GM12878 (cell line): ENCODE results near the gene SLC4A5. TPM values are rescaled to one million over a fixed set of nuclear protein-coding genes. Genes with fewer than 3 reads are reported as not detected.

Source experiments
- ATAC-seq: fragments of 200-7000 bp; cut with Tn5 transposase; 3 replicates; pipeline ENCODE4 v1.9.1; 2020; ENCODE audit warnings: mild to moderate bottlenecking, moderate library complexity
- BruUV-seq: library from RNA; stranded (reverse); fragments of 400-500 nt; replicated peaks from 2 replicates; lab custom pipeline; 2021; lab: Mats Ljungman, UMichigan
- CTCF ChIA-PET: fragments of 300-600 bp; sonication (Branson Sonifier 250); formaldehyde crosslinking; extraction: SDS; loops from one replicate; lab custom pipeline; 2021; ENCODE audit warnings: inconsistent platforms; lab: Yijun Ruan, JAX
- POLR2A ChIA-PET: fragments of 350-600 bp; formaldehyde crosslinking; extraction: SDS; loops from one replicate; lab custom pipeline; 2021; ENCODE audit warnings: inconsistent platforms; lab: Charles Lee
- RAD21 ChIA-PET: fragments of 300-600 bp; sonication (Branson Sonifier 250); formaldehyde crosslinking; loops from one replicate; lab custom pipeline; 2023; ENCODE audit warnings: antibody characterized with exemption; ENCODE audit not compliant: unreplicated experiment; lab: Charles Lee
- SMC1A ChIA-PET: fragments of 300-600 bp; sonication (Branson Sonifier 250); formaldehyde crosslinking; loops from one replicate; lab custom pipeline; 2023; ENCODE audit not compliant: unreplicated experiment, uncharacterized antibody; lab: Charles Lee
- DNase-seq: peaks from one replicate; pipeline ENCODE4 v3.0.0-alpha.2; 2011; ENCODE audit warnings: low read depth, low spot score
- FAIRE-seq: peaks from 3 replicates; lab custom pipeline; 2011; peaks lifted over from hg19 to GRCh38; lab: Jason Lieb, UNC
- H2AFZ ChIP-seq: 2 replicates; pipeline ENCODE4 v1.6.0; 2011; ENCODE audit warnings: low read depth, low read length, control low read depth; ENCODE audit not compliant: control insufficient read depth
- H3K27ac ChIP-seq: 2 replicates; pipeline ENCODE4 v1.5.1; 2011; ENCODE audit warnings: control low read depth; ENCODE audit not compliant: control insufficient read depth, insufficient read depth
- H3K27me3 ChIP-seq, 2 experiments: replicated peaks in 1 of 2; 2 replicates each; pipeline versions ENCODE4 v1.6.0 to v1.6.1; 2011; ENCODE audit warnings: low read length in 1 of 2; ENCODE audit not compliant: control insufficient read depth in 2 of 2, insufficient read depth in 2 of 2
- H3K36me3 ChIP-seq, 2 experiments: 2 replicates each; pipeline ENCODE4 v1.5.1; 2011; ENCODE audit warnings: low read length in 1 of 2; ENCODE audit not compliant: control insufficient read depth in 2 of 2, insufficient read depth in 2 of 2
- H3K4me1 ChIP-seq: 2 replicates; pipeline ENCODE4 v1.6.1; 2011; ENCODE audit warnings: mild to moderate bottlenecking, low read length, moderate library complexity, mixed read lengths; ENCODE audit not compliant: control insufficient read depth, insufficient read depth
- H3K4me2 ChIP-seq: 2 replicates; pipeline ENCODE4 v1.6.0; 2011; ENCODE audit warnings: control low read depth; ENCODE audit not compliant: control insufficient read depth, insufficient read depth
- H3K4me3 ChIP-seq: fragments of 200-600 bp; sonication (generic); 2 replicates; pipeline ENCODE4 v1.5.1; 2016
- H3K79me2 ChIP-seq: 2 replicates; pipeline ENCODE4 v1.6.0; 2011; ENCODE audit warnings: low read length; ENCODE audit not compliant: control insufficient read depth, insufficient read depth
- H3K9ac ChIP-seq: 2 replicates; pipeline ENCODE4 v1.8.0; 2011; ENCODE audit warnings: low read length, control low read depth, mixed read lengths; ENCODE audit not compliant: control insufficient read depth, insufficient read depth
- H3K9me3 ChIP-seq: replicated peaks from 3 replicates; pipeline ENCODE4 v1.5.1; 2011; ENCODE audit warnings: mild to moderate bottlenecking, low read length; ENCODE audit not compliant: control insufficient read depth, insufficient read depth
- H4K20me1 ChIP-seq: 2 replicates; pipeline ENCODE4 v1.6.0; 2011; ENCODE audit not compliant: control insufficient read depth, insufficient read depth
- CHD1 ChIP-seq: IDR thresholded peaks from 2 replicates; pipeline ENCODE4 v1.6.1; 2012; ENCODE audit warnings: low read depth, low read length, improper control_type of control experiment
- FOXM1 ChIP-seq: IDR thresholded peaks from 2 replicates; pipeline ENCODE4 v1.6.1; 2012; ENCODE audit warnings: low read depth, mild to moderate bottlenecking, inconsistent platforms, low read length, moderate library complexity
- GABPA ChIP-seq: IDR thresholded peaks from 2 replicates; pipeline ENCODE4 v1.6.1; 2014; ENCODE audit warnings: antibody characterized with exemption, low read depth, mild to moderate bottlenecking, inconsistent platforms
- HDAC6 ChIP-seq: fragments of 200-600 bp; sonication (generic); IDR thresholded peaks from one replicate; pipeline ENCODE4 v1.8.0; 2017; ENCODE audit warnings: antibody characterized with exemption; ENCODE audit not compliant: unreplicated experiment
- NR2C1 ChIP-seq: fragments of 450-650 bp; IDR thresholded peaks from 2 replicates; pipeline ENCODE4 v1.6.1; 2017; ENCODE audit warnings: antibody characterized with exemption, mild to moderate bottlenecking, moderate library complexity
- NR2F1 ChIP-seq: fragments of 450-650 bp; conservative IDR thresholded peaks from 2 replicates; pipeline ENCODE4 v1.6.1; 2017; ENCODE audit warnings: mild to moderate bottlenecking
- RBBP5 ChIP-seq: fragments of 200-600 bp; sonication (generic); conservative IDR thresholded peaks from 2 replicates; pipeline ENCODE4 v1.6.1; 2016
- SMAD1 ChIP-seq: fragments of 450-650 bp; IDR thresholded peaks from 2 replicates; pipeline ENCODE4 v1.6.1; 2018; ENCODE audit warnings: mild to moderate bottlenecking, low read depth; ENCODE audit not compliant: partially characterized antibody
- WGBS: methylation state at CpG from one replicate; pipeline ENCODE4 v1.1.6; 2016; ENCODE audit warnings: low lambda C conversion rate; ENCODE audit not compliant: insufficient replicate concordance, insufficient coverage; ENCODE audit errors: missing lambda C conversion rate; 5-methylcytosine and 5-hydroxymethylcytosine counted together
- in situ Hi-C: fragments of 300-500 bp; cut with MboI; formaldehyde crosslinking; loops from 9 replicates; pipeline ENCODE4 v1.14.3; 2018; ENCODE audit warnings: mixed read lengths
- intact Hi-C: fragments of 100-400 bp; cut with micrococcal nuclease; formaldehyde crosslinking; loops from one replicate; pipeline ENCODE4 v1.14.2; 2022; ENCODE audit not compliant: unreplicated experiment
- polyA plus RNA-seq, 11 experiments: library from polyadenylated mRNA; depleted of rRNA in 4 of 11; unstranded in 6 of 11; stranded (reverse) in 5 of 11; fragments of >200 nt; fragmentation: Nextera tagmentation in 4 of 11; fragmentation: Illumina TruSeq in 1 of 11; extraction: Ambion mirVana in 4 of 11; extraction: Trizol in 1 of 11; gene quantifications; 1 replicate in 1 of 11; 2 replicates in 10 of 11; pipeline versions ENCODE4 v1.2.1 to v1.2.3, GENCODE V29; 2011 to 2016; ENCODE audit warnings: inconsistent platforms in 2 of 11, missing spikeins in 2 of 11, low read depth in 1 of 11
- total RNA-seq, 4 experiments: library from RNA; depleted of rRNA in 3 of 4; stranded (reverse); fragments of >200 nt in 3 of 4; fragmentation: Illumina TruSeq in 1 of 4; extraction: Trizol in 1 of 4; gene quantifications; 2 replicates each; pipeline versions ENCODE4 v1.2.1 to v1.2.3, GENCODE V29; 2013 to 2021
- TF ChIP-seq, protein P1 (sequence below): IDR thresholded peaks from 2 replicates; pipeline ENCODE4 v1.6.1; 2011; ENCODE audit warnings: low read depth, low read length, improper control_type of control experiment, borderline replicate concordance
- TF ChIP-seq, protein P2 (sequence below): fragments of 450-650 bp; IDR thresholded peaks from 2 replicates; pipeline ENCODE4 v1.6.1; 2017; ENCODE audit warnings: mild to moderate bottlenecking, moderate library complexity
- TF ChIP-seq, protein P3 (sequence below): IDR thresholded peaks from 2 replicates; pipeline ENCODE4 v1.6.1; 2012; ENCODE audit warnings: low read depth, low read length, improper control_type of control experiment

Gene SLC4A5
- total and polyA plus RNA-seq, 10 of the 15 experiments (the other 5 are each of a cell fraction or from before 2014, with no cell fraction given) = 0.15 to 4.7 (median 1.6) TPM

DNA sequence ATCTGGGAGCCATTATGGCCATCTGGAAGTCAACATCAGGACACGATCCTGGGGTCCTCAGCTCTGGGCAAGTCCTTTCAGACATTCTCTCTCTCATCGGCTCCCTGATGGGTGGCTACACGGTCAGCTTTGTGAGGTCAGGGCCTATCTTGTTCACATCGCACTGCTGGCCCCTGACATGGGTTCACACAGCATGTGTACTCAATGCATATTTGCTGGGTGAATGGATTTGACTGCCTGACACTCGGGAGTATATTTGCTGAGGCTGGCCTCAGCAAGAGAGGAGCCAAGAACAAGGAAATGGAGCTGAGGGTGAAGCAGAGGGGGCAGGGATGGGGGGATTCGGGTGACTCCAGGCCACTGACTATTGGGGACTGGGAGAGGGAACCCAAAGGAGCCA is 50.5 kb downstream of the SLC4A5 start:
- FAIRE-seq (no peak), ATAC-seq (no peak), DNase-seq (no peak)
- Histone ChIP-seq H3K4me1 (peaks cover 35% of the 10 kb centered on the region), H4K20me1 (no peaks in the 10 kb centered on the region), H3K79me2 (no peaks in the 10 kb centered on the region), H3K9ac (no peak overlapping the region), H3K9me3 (no peaks in the 10 kb centered on the region), H3K36me3 (no peaks in the 10 kb centered on the region), H3K27me3 (no peaks in the 10 kb centered on the region), H3K4me2 (no peak overlapping the region), H3K4me3 (no peak overlapping the region), H2AFZ (no peak overlapping the region), H3K27ac (no peak overlapping the region)
- 72% methylated on average over 6 of the region's 6 CpGs for WGBS
- RAD21 ChIA-PET = no interaction called here
- no peak for TF ChIP-seq FOXM1
- TF ChIP-seq HDAC6 = no peak
- TF ChIP-seq CHD1 = no peak
- POLR2A ChIA-PET = interaction anchor here (0.5 kb wide), 1 partner anchor 20 kb away, joined by 4 read pairs; no protein-coding TSS in a partner anchor
- SMC1A ChIA-PET = no interaction called here
- BruUV-seq = no TSS peak
- CTCF ChIA-PET = interaction anchor here (0.5 to 1.6 kb wide), 5 partner anchors 41 to 555 kb away, joined by 3 to 5 read pairs (median 3); no protein-coding TSS in a partner anchor
- in situ Hi-C loops (no loop called here), intact Hi-C loops (no loop called here)

DNA sequence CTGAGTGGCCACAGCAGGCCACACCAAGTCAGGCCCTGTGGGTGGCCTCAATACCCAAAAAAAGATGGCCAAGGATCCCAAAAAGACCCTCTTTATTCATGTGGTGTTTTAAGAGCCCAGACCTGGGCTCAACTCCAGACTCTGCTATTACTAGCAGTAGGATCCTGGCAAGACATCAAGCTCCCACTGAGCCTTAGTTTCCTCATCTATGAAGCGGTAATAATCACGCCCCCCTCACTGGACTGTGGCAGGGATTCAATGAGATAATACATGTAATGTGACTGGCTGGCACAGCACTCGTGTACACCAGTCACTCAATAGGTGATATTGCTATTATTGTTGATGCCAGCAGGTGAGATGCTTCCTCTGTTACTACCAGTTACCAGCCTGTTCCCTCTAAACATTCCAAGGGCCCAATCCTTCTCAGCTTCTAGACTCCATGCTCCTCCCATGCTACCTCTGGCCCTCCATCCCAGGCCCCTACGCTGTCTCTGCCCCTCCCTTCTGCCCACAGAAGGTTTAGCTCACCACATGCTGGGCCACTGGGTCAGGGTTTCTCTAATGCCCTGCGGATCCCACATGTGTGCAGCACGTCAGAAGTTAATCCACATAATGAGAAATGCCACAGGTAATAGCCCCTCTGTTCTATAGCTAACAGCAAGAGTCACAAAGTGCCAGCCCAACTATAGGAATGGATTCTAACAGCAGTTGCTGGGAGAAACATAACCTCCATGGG is 51.2 kb downstream of the SLC4A5 start:
- no peak for DNase-seq
- Histone ChIP-seq H3K4me1 (peaks cover 31% of the 10 kb centered on the region), H4K20me1 (no peaks in the 10 kb centered on the region), H3K9ac (no peak overlapping the region), H3K4me3 (no peak overlapping the region), H3K79me2 (no peaks in the 10 kb centered on the region), H2AFZ (no peak overlapping the region), H3K36me3 (no peaks in the 10 kb centered on the region), H3K27me3 (no peaks in the 10 kb centered on the region), H3K27ac (no peak overlapping the region), H3K4me2 (no peak overlapping the region), H3K9me3 (no peaks in the 10 kb centered on the region)
- SMC1A ChIA-PET = interaction anchor here (0.6 to 2.0 kb wide), 3 partner anchors 41 to 228 kb away, joined by 3 to 4 read pairs (median 4); no protein-coding TSS in a partner anchor
- WGBS = 98% methylated on average over 6 of the region's 6 CpGs
- ATAC-seq = no peak
- POLR2A ChIA-PET = no interaction called here
- RAD21 ChIA-PET = no interaction called here
- no TSS peak for BruUV-seq
- CTCF ChIA-PET = interaction anchor here (0.5 to 2.1 kb wide), 6 partner anchors 41 to 554 kb away, joined by 3 to 5 read pairs (median 3); no protein-coding TSS in a partner anchor
- no peak for FAIRE-seq
- intact Hi-C loops (no loop called here), in situ Hi-C loops (no loop called here)
- TF ChIP-seq, protein P1, sequence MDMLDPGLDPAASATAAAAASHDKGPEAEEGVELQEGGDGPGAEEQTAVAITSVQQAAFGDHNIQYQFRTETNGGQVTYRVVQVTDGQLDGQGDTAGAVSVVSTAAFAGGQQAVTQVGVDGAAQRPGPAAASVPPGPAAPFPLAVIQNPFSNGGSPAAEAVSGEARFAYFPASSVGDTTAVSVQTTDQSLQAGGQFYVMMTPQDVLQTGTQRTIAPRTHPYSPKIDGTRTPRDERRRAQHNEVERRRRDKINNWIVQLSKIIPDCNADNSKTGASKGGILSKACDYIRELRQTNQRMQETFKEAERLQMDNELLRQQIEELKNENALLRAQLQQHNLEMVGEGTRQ = no peak
- no peak for TF ChIP-seq RBBP5
- TF ChIP-seq NR2F1 = no peak
- no peak for TF ChIP-seq SMAD1
- TF ChIP-seq, protein P2, sequence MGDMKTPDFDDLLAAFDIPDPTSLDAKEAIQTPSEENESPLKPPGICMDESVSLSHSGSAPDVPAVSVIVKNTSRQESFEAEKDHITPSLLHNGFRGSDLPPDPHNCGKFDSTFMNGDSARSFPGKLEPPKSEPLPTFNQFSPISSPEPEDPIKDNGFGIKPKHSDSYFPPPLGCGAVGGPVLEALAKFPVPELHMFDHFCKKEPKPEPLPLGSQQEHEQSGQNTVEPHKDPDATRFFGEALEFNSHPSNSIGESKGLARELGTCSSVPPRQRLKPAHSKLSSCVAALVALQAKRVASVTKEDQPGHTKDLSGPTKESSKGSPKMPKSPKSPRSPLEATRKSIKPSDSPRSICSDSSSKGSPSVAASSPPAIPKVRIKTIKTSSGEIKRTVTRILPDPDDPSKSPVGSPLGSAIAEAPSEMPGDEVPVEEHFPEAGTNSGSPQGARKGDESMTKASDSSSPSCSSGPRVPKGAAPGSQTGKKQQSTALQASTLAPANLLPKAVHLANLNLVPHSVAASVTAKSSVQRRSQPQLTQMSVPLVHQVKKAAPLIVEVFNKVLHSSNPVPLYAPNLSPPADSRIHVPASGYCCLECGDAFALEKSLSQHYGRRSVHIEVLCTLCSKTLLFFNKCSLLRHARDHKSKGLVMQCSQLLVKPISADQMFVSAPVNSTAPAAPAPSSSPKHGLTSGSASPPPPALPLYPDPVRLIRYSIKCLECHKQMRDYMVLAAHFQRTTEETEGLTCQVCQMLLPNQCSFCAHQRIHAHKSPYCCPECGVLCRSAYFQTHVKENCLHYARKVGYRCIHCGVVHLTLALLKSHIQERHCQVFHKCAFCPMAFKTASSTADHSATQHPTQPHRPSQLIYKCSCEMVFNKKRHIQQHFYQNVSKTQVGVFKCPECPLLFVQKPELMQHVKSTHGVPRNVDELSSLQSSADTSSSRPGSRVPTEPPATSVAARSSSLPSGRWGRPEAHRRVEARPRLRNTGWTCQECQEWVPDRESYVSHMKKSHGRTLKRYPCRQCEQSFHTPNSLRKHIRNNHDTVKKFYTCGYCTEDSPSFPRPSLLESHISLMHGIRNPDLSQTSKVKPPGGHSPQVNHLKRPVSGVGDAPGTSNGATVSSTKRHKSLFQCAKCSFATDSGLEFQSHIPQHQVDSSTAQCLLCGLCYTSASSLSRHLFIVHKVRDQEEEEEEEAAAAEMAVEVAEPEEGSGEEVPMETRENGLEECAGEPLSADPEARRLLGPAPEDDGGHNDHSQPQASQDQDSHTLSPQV = no peak
- TF ChIP-seq, protein P3, sequence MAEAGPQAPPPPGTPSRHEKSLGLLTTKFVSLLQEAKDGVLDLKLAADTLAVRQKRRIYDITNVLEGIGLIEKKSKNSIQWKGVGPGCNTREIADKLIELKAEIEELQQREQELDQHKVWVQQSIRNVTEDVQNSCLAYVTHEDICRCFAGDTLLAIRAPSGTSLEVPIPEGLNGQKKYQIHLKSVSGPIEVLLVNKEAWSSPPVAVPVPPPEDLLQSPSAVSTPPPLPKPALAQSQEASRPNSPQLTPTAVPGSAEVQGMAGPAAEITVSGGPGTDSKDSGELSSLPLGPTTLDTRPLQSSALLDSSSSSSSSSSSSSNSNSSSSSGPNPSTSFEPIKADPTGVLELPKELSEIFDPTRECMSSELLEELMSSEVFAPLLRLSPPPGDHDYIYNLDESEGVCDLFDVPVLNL = no peak
- no peak for TF ChIP-seq GABPA
- no peak for TF ChIP-seq NR2C1
